Skeletal muscle cell (primary cell): ENCODE measurements around the gene TMEM250.

Source experiments
- DNase-seq: peaks from one replicate; pipeline ENCODE4 v3.0.0-alpha.2; 2010; ENCODE audit warnings: low read depth
- H3K4me3 ChIP-seq: 2 replicates; pipeline ENCODE4 v1.5.1; 2011; ENCODE audit warnings: low read depth, mild to moderate bottlenecking, control low read depth, low read length, moderate library complexity

The TMEM250 gene

GRCh38 chr9:136100700-136101614 lies 17.7 kb downstream of the TMEM250 start:
- H3K4me3 ChIP-seq: no peak overlapping the region
- no peak for DNase-seq

- DNase-seq: no peak
- H3K4me3 ChIP-seq: no peak overlapping the region
Observed at GRCh38 chr9:136099542-136099941, 19.1 kb downstream of the TMEM250 start.

- no peak overlapping the region for H3K4me3 ChIP-seq
Observed at GRCh38 chr9:136098844-136099243, 19.8 kb downstream of the TMEM250 start.

GRCh38 chr9:136098210-136098609 lies 20.5 kb downstream of the TMEM250 start:
- no peak for DNase-seq
- H3K4me3 ChIP-seq: no peak overlapping the region

More at GRCh38 chr9:136098844-136099243, 19.8 kb downstream of the TMEM250 start:
- DNase-seq: no peak

GRCh38 chr9:136096505-136097001 lies 22.1 kb downstream of the TMEM250 start:
- no peak overlapping the region for H3K4me3 ChIP-seq
- no peak for DNase-seq

GRCh38 chr9:136095070-136096058 lies 23.3 kb downstream of the TMEM250 start, which contains the start of gene NACC2:
TSS of gene NACC2 (minus strand) at chr9:136095289. CDS start at chr9:136050521, 44,768 bp downstream.
- peak within 1 kb of the TSS; percentile 73 for H3K4me3 ChIP-seq
- DNase-seq: no peak

GRCh38 chr9:136093995-136094881 lies 24.4 kb downstream of the TMEM250 start:
- no peak for DNase-seq
- H3K4me3 ChIP-seq: peak overlapping the region; percentile 73

- no peak for DNase-seq
- peak overlapping the region; percentile 73 for H3K4me3 ChIP-seq
Observed at GRCh38 chr9:136093346-136093986, 25.2 kb downstream of the TMEM250 start.

GRCh38 chr9:136092741-136093140 lies 25.9 kb downstream of the TMEM250 start:
- H3K4me3 ChIP-seq: no peak overlapping the region
- no peak for DNase-seq

- no peak for DNase-seq
- H3K4me3 ChIP-seq: no peak overlapping the region
Observed at GRCh38 chr9:136092353-136092650, 26.4 kb downstream of the TMEM250 start.

GRCh38 chr9:136091582-136092352 lies 26.9 kb downstream of the TMEM250 start:
- no peak overlapping the region for H3K4me3 ChIP-seq
- no peak for DNase-seq

GRCh38 chr9:136090768-136091581 lies 27.7 kb downstream of the TMEM250 start:
- no peak overlapping the region for H3K4me3 ChIP-seq
- no peak for DNase-seq

GRCh38 chr9:136090056-136090735 lies 28.5 kb downstream of the TMEM250 start:
- no peak overlapping the region for H3K4me3 ChIP-seq
- no peak for DNase-seq

- no peak overlapping the region for H3K4me3 ChIP-seq
- no peak for DNase-seq
Observed at GRCh38 chr9:136089697-136090045, 29.0 kb downstream of the TMEM250 start.

GRCh38 chr9:136088939-136089696 lies 29.6 kb downstream of the TMEM250 start:
- no peak overlapping the region for H3K4me3 ChIP-seq
- DNase-seq: no peak

GRCh38 chr9:136088481-136088938 lies 30.2 kb downstream of the TMEM250 start:
- H3K4me3 ChIP-seq: no peak overlapping the region
- no peak for DNase-seq
